Aorta (tissue), 4 donors: ENCODE results near the gene ROBO1. TPM values are rescaled to one million over a fixed set of nuclear protein-coding genes. Genes with fewer than 3 reads are reported as not detected.

Source experiments
- microRNA-seq, 2 donors: library from miRNA; unstranded; fragments of <30 nt; microRNA quantifications; one replicate each; pipeline ENCODE4 v1.2.0, GENCODE V29; 2020
- polyA plus RNA-seq, 2 donors: library from polyadenylated mRNA; stranded (reverse); fragments of 200-250 nt; gene quantifications; one replicate each; pipeline ENCODE4 v1.2.3, GENCODE V29; 2013
- total RNA-seq, 2 donors: library from RNA; stranded (reverse); fragmentation: NEBNext Ultra II Directional; extraction: Animal tissue kit (Norgen Biotek cat#: 25700); gene quantifications; one replicate each; pipeline ENCODE4 v1.2.1, GENCODE V29; 2021
- donor health status: healthy with polysubstance abuse.
- donor health status: Bipolar disorder and iron deficiency.
- donor health status: DM: no; HTN: no; CAD: no.
- donor health status: DM: yes; HTN: yes; CAD: no.

Gene ROBO1
- total and polyA plus RNA-seq, 4 donors, result 2.1 to 33.1 (median 16.6) TPM

Small RNAs within 50 kb of the gene (microRNA-seq; reads per million reads assigned to microRNA genes)
- 0 reads per million in 2 donors for gene MIR3923
